ENCODE measurements around the gene CDC42BPB.
"Not testable (repeated sequence)": the region's sequence is repeated elsewhere in the genome, so short reads cannot be mapped to it uniquely, and the experiment has no call there.

DNA sequence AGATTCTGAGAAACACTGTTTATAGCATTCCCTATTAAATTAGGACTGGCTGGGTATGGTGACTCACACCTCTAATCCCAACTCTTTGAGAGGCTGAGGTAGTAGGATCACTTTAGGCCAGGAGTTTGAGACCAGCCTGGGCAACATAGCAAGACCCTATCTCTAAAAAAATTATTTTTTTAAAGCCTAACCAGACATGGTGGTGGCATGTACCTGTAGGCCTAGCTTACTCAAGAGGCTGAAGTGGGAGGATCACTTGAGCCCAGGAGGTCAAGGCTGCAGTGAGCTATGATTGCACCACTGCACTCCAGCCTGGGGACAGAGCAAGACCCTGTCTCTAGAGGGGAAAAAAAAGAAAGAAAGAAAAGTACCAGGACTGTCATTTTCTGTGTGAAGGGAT is 160.6 kb downstream of the CDC42BPB start:
- TF ChIP-seq, protein P1, sequence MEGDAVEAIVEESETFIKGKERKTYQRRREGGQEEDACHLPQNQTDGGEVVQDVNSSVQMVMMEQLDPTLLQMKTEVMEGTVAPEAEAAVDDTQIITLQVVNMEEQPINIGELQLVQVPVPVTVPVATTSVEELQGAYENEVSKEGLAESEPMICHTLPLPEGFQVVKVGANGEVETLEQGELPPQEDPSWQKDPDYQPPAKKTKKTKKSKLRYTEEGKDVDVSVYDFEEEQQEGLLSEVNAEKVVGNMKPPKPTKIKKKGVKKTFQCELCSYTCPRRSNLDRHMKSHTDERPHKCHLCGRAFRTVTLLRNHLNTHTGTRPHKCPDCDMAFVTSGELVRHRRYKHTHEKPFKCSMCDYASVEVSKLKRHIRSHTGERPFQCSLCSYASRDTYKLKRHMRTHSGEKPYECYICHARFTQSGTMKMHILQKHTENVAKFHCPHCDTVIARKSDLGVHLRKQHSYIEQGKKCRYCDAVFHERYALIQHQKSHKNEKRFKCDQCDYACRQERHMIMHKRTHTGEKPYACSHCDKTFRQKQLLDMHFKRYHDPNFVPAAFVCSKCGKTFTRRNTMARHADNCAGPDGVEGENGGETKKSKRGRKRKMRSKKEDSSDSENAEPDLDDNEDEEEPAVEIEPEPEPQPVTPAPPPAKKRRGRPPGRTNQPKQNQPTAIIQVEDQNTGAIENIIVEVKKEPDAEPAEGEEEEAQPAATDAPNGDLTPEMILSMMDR (IDR thresholded peaks at IDR 0.05) = not testable (repeated sequence)
- not testable (repeated sequence) for TF ChIP-seq POLR2A (IDR thresholded peaks at IDR 0.05)
